GM19468 (cell line): ENCODE data around the gene DIP2C.
"Not testable (repeated sequence)": the region's sequence is repeated elsewhere in the genome, so short reads cannot be mapped to it uniquely, and the experiment has no call there.

Experiments used
- ATAC-seq: cut with Tn5 transposase; IDR thresholded peaks from one replicate; pipeline ENCODE4 v1.9.1; 2021; ENCODE audit warnings: mild to moderate bottlenecking, moderate library complexity, moderate number of reproducible peaks; ENCODE audit not compliant: unreplicated experiment; ENCODE audit errors: extremely low read depth

The DIP2C gene

DNA sequence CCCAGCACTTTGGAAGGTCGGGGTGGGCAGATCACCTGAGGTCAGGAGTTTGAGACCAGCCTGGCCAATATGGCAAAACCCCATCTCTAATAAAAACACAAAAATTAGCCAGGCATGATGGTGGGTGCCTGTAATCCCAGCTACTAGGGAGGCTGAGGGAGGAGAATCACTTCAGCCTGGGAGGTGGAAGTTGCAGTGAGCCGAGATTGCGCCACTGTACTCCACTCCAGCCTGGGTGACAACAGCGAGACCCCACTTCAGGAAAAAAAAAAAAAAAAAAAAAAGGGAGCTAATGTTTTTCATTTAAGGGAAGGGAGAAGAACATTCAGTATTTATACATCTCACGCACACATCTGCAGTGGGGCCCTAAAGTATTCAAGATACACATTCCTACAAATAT lies 176.8 kb downstream of the DIP2C start:
- not testable (repeated sequence) for ATAC-seq

DNA sequence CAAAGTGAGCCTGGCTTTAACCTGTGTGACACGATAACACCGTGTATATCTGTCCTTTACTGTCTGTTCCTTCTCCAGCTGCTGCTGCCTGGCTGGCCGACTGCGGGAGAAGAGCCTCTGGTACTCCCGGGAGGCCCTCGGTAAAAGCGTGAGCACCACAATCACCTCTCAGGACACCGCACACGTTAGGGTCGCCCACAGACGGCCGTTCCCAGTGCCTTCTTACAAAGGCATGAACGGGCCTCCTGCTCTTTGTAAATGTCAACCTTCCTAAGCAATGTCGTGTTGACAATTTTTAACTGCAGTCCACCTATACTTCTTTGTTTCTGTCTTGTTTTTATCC lies 177.6 kb downstream of the DIP2C start:
- no peak for ATAC-seq

DNA sequence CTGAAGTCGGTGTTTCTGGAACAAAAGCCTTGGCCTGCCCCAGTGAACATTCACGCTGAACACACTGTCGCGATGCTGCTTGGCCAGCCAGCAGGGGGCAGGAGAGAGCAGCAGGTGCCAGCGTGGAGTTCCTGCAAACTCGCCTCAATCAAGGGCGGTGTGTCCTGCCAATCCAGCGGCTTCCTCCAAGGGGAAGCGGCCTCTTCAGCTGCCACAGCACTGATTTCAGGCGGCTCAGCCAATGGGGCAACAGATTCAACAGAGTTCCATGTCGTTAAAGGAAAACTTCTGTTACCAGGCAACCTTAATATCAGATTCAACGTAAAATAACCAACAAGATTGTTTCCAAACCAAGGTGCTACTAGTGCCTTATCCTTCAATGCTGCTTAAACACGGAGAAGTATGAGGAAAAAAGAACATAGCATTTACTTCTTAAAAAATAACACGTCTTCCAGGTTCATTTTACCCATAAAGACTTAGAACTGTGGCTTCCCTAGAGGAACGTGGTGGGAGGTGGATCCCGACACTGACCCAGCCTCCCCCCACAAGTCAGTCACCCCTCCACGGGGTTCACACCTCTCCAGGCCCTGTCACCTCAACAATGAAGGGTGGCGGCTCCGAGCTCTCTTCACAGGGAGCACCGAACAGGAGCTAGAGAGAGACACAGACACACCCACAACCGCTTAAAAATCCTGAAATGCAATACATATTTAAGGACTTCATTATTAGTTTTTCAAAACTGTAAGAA lies 178.2 kb downstream of the DIP2C start:
- no peak for ATAC-seq

DNA sequence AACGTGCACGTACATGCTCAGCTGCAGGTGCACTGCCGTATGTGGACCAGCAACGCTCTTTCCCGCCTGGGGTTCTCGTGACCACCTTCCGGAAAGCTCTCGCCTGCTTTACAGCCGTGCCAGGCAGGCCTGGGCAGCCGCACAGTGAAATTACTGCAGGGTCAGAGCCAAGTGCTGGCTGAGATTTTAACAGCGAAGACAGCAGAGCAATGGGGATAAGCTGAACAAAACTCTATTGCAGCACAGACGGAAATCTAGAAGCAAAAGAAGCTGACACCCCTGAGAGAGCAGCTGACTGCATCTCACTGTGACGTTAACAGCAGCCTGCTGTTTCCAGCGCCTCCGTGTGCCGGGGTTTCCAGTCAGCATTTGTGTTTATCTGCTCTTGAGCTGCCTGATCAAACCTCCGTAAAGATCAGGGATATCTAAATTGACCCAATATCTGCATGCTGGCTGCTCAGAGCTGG lies 179.0 kb downstream of the DIP2C start:
- ATAC-seq = no peak

DNA sequence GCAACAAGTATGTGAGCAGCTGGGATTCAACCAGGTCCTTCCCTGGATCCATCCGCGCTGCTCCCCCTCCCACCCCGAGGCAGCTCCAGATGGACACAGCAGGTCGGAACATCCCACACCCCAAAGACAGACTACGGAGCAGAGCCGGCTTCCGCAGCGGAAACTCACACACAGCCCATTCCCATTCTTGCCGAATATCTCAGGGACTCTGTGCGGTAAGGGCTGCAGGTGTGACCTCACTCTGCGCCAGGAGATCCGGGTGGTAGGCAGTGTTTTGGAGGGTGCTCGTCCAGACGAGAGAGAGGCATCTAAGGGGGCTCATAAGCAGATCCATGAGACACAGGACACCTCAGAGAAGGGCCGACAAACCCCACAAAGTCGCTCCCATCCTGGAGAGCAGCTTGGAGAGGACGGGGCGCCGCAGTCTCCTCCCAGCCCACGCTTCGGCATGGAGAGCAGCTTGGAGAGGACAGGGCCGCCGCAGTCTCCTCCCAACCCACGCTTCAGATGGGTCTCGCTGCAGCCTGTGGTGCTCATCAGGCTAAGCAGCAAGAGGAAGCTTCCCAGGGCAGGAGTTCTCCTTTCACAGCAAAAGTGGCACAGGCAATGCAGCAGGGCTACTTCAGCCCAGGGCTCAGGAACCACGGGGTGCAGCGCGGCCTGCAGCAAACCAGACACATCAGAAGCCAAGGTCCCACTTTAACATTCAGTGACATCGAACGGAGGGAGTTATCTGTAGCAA lies 179.9 kb downstream of the DIP2C start:
- no peak for ATAC-seq

DNA sequence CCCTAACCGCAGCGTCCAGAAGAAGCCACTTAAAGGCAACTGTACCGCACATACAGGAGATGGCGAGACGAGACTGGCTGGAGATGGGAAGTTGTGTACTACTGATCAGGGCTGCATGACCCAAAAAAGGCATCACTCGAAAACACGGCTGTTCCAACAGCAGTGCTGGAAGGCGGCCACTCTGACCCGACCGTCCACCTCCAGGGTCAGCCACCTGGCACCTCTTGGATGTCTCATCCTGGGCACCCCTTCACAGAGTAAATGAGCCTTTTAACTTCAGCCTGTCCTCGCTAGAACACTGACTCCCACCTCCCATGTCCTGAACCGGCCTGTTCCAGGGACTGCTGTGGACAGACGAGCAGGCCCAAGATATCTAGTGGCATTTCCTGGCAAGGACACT lies 180.7 kb downstream of the DIP2C start:
- ATAC-seq = no peak

DNA sequence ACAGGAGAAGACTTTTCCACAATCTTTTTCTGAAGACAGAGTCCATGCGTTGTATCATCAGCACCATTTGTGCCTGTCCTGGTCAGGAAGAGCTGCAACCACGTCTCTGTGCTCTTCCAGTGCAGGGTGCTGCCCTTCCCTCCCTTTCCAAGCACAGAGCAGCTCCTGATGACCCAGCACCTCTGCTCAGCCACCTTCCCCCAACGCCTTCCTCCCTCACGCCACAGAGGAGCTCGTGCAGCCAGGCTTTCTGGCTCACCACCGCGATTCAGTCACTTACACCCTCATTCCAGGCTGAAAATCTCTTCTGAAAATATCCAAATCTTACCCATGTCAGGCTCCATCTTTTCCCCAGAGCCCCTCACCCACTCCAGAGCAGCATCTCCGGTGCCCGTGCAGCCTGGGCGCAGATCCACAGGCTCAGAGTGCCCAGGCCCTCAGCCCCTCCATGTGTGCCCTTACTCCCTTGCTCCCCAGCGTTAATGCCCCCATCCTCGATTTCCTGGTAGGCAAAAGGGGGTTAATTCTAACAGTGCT lies 181.5 kb downstream of the DIP2C start:
- no peak for ATAC-seq

DNA sequence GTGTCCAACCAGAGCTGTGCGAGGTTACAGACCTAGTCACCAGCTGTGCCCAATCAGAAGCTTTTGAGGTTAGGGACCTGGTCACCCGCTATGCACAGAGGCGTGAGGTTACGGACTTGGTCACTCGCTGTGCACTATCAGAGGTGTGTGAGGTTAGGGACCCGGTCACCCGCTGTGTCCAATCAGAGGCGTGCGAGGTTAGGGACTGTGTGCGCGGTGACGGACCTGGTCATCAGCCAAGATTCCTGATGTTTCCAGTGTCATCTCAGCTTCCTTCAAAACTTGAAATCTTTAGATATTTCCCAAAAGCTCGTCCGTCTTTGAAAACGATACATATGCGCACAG lies 182.1 kb downstream of the DIP2C start:
- ATAC-seq = no peak

DNA sequence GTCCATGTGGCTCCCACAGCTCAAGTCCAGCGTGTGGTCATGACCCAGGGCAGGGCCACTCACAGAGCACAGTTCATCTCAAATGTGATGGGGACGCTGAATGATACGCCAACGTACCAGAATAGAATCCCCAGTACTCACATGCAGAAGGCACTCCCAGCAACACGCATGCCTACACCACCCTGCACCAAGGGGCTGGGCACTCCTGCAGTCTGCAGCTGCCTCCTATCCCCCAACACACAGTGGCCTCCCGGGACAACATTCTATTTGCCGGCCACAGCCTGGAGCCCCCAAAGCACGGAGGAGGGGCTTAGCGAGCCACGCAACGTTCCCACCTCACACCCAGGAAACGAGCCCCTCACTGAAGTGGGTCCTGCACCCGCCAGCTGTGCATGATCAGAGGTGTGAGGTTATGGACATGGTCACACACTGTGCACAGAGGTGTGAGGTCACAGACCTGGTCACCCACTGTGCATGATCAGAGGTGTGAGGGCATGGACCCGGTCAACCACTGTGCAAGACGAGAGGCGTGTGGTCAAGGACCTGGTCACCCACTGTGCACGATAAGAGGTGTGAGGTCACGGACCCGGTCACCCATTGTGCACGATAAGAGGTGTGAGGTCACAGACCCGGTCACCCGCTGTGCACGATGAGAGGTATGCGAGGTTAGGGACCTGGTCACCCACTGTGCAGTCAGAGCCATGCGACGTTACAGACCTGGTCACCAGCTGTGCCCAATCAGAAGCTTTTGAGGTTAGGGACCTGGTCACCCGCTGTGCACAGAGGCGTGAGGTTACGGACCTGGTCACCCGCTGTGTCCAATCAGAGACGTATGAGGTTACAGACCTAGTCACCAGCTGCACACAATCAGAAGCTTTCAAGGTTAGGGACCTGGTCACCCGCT lies 182.8 kb downstream of the DIP2C start:
- no peak for ATAC-seq

DNA sequence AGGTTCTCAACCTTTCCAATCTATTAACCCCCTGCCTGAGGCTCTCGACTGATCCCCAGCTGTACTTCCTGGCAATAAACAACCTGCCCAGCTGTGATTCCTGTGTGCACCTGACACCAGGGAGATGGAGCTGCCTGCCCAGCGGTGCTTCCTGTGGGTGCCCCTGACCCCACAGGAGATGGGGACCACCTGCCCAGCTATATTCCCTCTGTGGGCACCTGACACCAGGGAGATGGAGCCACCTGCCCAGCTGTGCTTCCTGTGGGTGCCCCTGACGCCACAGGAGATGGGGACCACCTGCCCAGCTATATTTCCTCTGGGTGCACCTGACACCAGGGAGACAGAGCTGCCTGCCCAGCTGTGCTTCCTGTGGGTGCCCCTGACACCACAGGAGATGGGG lies 184.0 kb downstream of the DIP2C start:
- no peak for ATAC-seq

DNA sequence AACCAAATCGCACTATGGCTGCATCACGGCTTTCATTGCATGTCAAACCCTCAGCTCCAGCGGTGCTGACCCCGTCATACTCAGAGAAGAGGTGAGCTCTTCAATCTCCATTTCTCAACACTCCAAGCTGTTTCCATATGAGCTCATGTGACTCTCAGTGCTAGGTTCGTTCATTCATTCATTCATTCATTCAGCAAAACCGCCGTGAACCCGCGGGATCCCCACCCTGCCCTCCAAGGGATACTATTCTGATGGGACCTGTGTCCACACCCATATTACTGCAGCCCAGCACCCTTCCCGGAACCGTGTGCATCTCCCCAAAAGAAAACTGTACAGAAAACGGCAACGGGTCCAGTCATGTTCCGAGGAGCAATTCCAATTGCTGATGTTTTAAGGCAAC lies 184.7 kb downstream of the DIP2C start:
- no peak for ATAC-seq

DNA sequence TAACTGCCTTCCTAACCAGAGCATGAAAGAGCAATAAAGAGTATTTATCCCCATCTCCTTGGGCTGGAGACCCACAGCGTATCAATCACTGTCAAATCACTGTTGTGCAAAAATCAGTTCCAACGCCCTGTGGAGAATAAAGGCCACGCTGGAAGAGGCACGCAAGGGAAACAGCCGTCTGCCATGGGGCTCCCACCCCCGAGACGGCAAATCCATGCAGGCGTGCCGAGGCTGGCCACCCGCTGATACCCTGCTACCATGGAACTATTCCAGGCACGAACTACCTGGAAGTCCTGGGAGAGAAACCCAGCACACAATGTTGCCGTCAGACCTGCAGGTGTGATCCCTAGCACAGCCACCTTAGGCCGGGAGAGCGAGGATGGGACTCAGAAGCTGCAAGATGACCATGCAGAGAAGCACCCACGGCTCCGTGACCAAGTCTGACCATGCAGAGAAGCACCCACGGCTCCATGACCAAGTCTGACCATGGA lies 185.3 kb downstream of the DIP2C start:
- ATAC-seq = no peak

DNA sequence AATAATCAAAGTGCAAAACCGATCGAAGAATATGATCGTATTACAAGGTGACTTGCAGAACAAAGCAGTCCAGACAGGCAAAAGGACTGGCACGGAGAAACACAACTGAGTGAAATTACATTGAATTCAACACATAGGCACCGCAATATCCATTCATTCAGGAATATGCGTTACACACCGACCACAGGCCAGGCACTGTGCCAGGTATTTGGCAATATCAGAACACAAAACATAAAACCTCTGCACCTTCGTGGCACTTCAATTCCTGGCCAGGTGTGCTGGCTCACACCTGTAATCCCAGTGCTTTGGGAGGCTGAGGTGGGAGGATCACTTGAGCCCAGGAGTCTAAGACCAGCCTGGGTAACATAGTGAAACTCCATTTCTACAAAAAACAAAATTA lies 187.9 kb downstream of the DIP2C start:
- ATAC-seq = no peak

DNA sequence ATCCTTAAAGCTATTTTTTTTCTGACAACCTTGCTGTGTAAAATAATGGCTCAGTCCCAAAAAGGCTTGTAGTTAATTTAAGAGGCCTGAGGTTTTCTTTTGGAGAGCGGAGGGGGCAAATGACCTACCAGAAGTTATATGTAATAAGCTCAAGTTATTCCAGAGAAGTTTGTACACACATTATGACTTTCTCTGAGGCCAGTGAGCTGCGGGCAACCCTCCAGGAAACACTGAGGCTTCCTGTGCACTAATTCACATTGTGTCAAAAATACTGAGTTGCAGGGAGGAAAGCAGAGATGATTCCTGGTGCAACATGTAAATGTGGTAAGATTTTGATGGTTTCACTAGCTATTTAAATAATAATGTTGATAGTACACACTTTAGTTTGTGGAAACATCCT lies 188.6 kb downstream of the DIP2C start:
- ATAC-seq = no peak

DNA sequence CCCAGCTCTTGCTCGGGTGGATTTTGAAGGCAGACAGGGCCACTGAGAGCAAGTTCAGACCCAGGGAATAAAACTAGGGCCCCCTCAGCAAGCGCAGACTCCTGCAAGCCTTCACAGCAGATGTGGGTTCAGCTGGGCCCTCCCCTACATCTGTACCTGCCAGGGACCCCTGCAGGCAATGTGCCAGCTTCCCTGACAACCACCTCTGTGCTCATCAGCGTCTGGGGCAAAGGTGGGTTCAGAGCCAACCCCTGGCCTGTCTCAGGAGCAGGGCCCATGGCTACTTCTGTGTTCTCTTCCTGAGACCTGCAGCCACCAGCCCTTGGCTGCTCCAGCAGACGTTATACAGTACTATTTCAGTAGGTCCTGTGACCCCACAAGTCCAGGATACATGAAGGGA lies 189.5 kb downstream of the DIP2C start:
- ATAC-seq = no peak

DNA sequence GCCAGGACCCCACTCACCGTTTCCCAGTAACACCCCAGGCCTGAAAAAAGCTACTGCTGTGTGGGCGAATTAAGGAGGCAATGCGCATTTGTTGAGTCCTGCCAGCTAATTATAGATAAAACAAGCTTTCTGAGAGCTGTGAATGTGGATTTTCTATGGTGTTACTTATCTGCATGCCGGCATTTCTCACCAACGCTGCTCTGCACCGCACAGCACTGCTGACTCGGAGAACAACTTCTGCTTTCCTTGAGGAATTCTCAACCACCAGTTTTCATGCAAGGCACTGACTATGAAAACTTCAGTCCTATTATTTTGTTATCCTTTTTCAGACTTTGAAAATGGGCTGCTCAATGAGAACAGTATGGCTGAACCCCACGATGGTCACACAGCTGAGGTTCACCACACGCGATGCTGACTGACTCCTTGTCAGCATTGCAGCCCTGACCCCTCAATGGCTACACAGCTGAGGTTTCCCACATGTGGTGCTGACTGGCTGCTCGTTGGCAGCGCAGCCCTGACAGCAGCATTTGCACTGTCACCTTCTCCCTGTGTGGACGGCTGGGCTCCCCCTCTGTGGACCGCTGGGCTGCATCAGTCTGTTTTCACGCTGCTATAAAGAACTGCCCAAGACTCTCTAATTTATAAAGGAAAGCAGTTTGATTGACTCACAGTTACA lies 190.6 kb downstream of the DIP2C start:
- no peak for ATAC-seq

DNA sequence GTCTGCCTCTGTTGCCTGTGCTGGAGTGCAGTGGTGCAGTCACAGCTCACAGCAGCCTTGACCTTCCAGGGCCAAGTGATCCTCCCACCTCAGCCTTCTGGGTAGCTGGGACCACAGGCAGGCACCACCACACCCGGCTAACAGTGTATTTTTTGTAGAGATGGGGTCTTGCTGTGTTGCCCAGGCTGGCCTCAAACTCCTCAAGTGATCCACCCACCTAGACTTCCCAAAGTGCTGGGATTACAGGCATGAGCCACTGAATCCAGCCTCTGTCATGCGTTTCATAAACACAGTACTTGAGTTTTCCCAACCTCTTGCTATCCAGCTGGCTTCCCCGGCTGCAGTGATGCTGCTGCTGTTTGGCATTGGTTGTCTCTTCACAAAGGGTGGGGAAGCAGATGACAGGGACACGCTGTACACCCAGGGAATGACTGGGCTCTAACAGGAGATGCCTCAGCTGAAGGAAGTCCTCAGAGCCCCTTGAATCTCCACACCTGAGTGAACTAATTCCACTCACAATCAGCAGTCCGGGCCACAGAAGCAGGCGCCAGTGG lies 191.5 kb downstream of the DIP2C start:
- no peak for ATAC-seq

DNA sequence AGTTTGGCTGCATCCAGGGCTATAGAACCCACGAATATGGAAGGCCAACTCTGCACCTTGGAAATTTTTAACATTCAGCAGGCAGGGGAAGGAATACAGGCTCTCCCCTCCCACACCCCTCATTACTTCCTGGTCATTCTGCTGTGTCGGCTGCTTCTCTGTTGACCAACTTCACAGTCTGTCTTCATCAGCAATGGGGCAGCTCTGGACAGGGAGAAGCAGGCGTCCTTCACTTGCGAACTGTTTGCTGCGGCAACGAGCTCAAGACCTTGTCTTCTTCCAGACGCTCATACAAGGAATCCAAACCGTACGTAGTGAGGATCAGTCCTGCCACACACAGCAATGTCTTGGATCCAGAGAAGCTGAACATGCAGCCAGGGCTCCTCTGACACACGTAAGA lies 192.2 kb downstream of the DIP2C start:
- ATAC-seq = no peak

DNA sequence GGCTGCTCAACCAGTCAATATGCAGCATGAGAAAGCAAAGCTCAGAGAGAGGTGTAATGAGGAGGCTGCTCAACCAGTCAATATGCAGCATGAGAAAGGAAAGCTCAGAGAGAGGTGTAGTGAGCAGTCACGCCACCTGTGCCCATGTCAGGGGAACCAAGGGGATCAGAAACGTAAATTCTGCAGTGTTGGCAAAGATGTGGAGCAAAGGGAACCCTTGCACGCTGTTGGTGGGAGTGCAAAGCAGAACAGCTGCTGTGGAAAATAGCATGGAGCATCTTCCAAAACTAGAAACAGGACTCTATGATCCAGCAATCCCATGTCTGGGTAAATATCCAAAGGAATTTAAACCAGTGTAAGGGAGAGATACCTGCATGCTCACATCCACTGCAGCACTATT lies 194.9 kb downstream of the DIP2C start:
- ATAC-seq = no peak

DNA sequence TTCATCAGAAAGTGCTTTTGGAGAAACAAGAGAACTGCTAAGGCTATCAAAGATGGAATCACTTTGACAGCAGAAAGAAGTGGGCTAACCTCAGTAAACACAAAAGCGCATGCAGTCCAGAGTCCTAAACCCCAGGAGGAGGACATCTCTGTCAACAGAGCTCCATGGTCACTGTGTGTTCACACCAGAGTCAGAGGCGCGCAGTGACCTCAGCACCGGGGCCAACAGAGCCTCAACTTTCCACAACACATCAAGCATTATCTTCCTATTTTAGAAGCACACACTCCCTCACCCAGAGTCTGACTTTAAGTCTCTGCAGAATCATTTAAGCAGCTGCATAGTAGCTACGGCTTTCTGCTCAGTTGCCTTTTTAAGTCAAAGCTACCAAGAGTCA lies 195.3 kb downstream of the DIP2C start:
- ATAC-seq = no peak
